Erythroblast (primary cell): ENCODE measurements around the gene COPA.

Experiments
- GATA1 ChIP-seq: IDR thresholded peaks from 2 replicates; pipeline ENCODE4 v1.6.1; 2011; ENCODE audit warnings: low read depth, mild to moderate bottlenecking, control low read depth, low read length, moderate library complexity
- POLR2A ChIP-seq: IDR thresholded peaks from 2 replicates; pipeline ENCODE4 v1.6.1; 2011; ENCODE audit warnings: mild to moderate bottlenecking, low read length

- TF ChIP-seq POLR2A (no peak), GATA1 (no peak)
These were observed 87.2 kb downstream of the COPA start for GRCh38 chr1:160255781-160256300.
